ENCODE measurements around the gene PSEN1.
"Not testable (repeated sequence)": the region's sequence is repeated elsewhere in the genome, so short reads cannot be mapped to it uniquely, and the experiment has no call there.

DNA sequence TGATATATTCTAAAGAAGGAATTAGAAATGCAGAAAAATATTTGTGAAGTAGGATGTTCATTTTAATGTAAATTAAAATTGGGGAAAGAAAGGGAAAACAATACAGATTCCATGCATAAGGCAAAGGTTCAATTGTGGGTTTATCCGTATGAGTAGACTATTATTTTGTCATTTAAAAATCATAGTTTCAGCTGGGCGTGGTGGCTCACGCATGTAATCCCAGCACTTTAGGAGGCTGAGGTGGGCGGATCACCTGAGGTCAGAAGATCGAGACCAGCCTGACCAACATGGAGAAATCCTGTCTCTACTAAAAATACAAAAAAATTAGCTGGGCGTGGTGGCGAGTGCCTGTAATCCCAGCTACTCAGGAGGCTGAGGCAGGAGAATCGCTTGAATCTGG, 44.7 kb downstream of the PSEN1 start:
- TF ChIP-seq POLR2A (IDR thresholded peaks at IDR 0.05; ENCODE audit: low read length); GATA1 (IDR thresholded peaks at IDR 0.05; ENCODE audit: low read depth, low read length): not testable (repeated sequence)

Measured in erythroblast (primary cell).